ENCODE results near the gene RGCC.
"Not testable (repeated sequence)": the region's sequence is repeated elsewhere in the genome, so short reads cannot be mapped to it uniquely, and the experiment has no call there.

Gene RGCC

DNA sequence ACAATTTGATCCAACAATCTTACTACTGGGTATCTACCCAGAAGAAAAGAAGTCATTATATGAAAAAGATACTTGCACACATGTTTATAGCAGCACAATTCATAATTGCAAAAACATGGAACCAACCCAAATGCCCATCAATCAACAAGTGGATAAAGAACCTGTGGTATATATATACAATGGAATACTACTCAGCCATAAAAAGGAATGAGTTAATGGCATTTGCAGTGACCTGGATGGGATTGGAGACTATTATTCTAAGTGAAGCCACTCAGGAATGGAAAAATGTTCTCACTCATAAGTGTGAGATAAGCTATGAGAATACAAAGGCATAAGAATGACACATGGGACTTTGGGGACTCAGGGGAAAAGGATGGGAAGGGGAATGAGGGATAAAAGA lies 47.3 kb downstream of the RGCC start:
- not testable (repeated sequence) for H3K4me1 ChIP-seq (ENCODE audit: insufficient read depth, low read length); H3K27me3 ChIP-seq (ENCODE audit: control insufficient read depth in 1 of 2, insufficient read depth in 2 of 2, low read length in 2 of 2); H3K27ac ChIP-seq (ENCODE audit: low read depth, low read length); H3K9me3 ChIP-seq (ENCODE audit: low read length); H3K36me3 ChIP-seq (ENCODE audit: insufficient read depth, low read length); H3K4me3 ChIP-seq (ENCODE audit: low read depth in 1 of 2, low read length in 2 of 2); H3K9ac ChIP-seq (ENCODE audit: low read length)

DNA sequence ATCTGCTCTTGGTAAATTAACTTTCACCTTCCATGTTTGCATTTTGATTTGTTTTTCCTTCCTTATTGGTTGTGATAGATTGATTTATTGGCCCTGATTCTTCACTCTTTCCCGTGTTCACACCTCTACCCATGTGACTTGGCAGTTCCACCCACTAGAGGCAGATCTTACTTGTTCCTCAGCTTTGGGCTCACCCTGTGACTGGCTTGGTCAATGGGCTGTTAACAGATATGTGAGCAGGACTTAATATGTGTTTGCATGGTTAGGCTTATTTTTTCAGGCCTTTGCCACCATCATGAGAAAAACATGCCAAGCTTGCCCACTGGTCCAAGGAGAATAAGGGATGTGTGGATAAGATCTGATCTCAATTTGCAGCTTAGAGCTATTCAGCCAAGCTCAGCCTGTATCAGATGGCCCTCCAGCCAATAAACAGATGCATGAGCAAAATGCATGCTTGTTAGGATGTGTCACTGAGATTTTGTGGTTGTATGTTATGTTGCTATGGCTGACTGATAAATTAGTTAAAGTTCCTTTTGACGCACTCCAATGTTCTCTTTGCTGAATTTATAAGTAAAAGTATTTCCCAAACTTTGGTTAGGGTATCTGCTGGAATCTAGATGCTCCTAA lies 48.0 kb downstream of the RGCC start:
- Histone ChIP-seq H3K4me3 (ENCODE audit: low read depth in 1 of 2, low read length in 2 of 2) (no peak overlapping the region), H3K27me3 (ENCODE audit: control insufficient read depth in 1 of 2, insufficient read depth in 2 of 2, low read length in 2 of 2) (no peaks in the 10 kb centered on the region), H3K4me1 (ENCODE audit: insufficient read depth, low read length) (no peaks in the 10 kb centered on the region), H3K9me3 (ENCODE audit: low read length) (no peaks in the 10 kb centered on the region), H3K9ac (ENCODE audit: low read length) (no peak overlapping the region), H3K36me3 (ENCODE audit: insufficient read depth, low read length) (no peaks in the 10 kb centered on the region), H3K27ac (ENCODE audit: low read depth, low read length) (no peak overlapping the region)

DNA sequence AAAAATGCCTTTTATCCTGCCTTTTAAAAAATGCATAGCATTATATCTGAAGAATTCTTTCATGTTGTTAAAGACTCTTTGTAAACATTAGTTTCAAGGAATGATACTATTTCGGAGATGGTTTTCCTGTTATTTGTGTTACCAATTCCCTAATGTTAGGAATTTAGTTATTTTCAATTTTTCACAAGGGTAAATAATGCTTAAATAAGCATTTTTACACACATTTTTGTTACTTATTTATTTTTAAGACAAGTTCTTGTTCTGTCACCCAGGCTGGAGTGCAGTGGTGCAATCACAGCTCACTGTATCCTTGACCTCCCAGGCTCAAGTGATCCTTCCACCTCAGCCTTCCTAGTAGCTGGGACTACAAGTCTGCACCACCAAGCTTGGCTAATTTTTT lies 49.0 kb downstream of the RGCC start:
- no peak overlapping the region for H3K9ac ChIP-seq (ENCODE audit: low read length)
- no peak overlapping the region for H3K27ac ChIP-seq (ENCODE audit: low read depth, low read length)
- no peak overlapping the region for H3K4me3 ChIP-seq (ENCODE audit: low read depth in 1 of 2, low read length in 2 of 2)
- no peaks in the 10 kb centered on the region for H3K9me3 ChIP-seq (ENCODE audit: low read length)
- H3K27me3 ChIP-seq (ENCODE audit: control insufficient read depth in 1 of 2, insufficient read depth in 2 of 2, low read length in 2 of 2) = no peaks in the 10 kb centered on the region
- no peaks in the 10 kb centered on the region for H3K4me1 ChIP-seq (ENCODE audit: insufficient read depth, low read length)
- no peaks in the 10 kb centered on the region for H3K36me3 ChIP-seq (ENCODE audit: insufficient read depth, low read length)

DNA sequence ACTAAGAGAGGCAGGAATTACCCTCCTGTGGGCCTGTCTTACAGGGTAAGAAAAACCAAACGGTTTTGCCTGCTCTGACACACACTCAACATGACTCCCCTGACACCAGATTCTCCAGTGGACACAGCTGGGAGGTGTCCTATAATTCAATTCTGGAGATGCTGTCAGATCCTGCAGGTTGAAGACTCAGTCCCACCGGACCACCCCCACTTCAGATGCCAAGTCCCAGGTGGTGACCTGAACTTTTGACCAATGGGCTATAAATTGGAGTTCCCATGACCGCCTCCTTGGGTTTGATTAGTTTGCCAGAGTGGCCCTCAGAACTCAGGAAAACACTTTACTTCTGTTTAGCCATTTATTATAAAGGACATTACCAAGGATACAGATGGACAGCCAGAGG lies 52.6 kb downstream of the RGCC start:
- no peaks in the 10 kb centered on the region for H3K27me3 ChIP-seq (ENCODE audit: control insufficient read depth in 1 of 2, insufficient read depth in 2 of 2, low read length in 2 of 2)
- H3K4me1 ChIP-seq (ENCODE audit: insufficient read depth, low read length) = no peaks in the 10 kb centered on the region
- no peak overlapping the region for H3K27ac ChIP-seq (ENCODE audit: low read depth, low read length)
- H3K9me3 ChIP-seq (ENCODE audit: low read length) = no peaks in the 10 kb centered on the region
- no peak overlapping the region for H3K4me3 ChIP-seq (ENCODE audit: low read depth in 1 of 2, low read length in 2 of 2)
- H3K9ac ChIP-seq (ENCODE audit: low read length) = no peak overlapping the region
- no peaks in the 10 kb centered on the region for H3K36me3 ChIP-seq (ENCODE audit: insufficient read depth, low read length)

DNA sequence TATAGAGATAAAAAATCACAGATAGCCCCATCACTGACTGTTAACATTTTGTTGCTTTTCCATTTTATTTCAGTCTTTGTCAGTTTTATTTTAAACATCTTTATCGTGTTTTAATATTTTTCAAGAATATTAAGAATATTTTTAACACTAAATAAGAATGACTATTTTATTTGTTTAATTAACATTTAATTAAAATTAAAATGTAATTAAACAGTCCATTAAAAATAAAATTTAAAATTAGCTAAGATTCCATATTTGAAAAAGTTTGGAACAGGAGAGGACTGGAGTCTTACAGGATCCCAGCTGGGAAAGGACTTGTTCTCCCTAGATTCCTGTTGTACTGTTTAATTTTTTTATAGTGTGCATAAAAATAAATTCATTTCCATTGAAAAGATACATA lies 54.5 kb downstream of the RGCC start:
- Histone ChIP-seq H3K36me3 (ENCODE audit: insufficient read depth, low read length) (no peaks in the 10 kb centered on the region), H3K4me3 (ENCODE audit: low read depth in 1 of 2, low read length in 2 of 2) (no peak overlapping the region), H3K9ac (ENCODE audit: low read length) (no peak overlapping the region), H3K4me1 (ENCODE audit: insufficient read depth, low read length) (no peaks in the 10 kb centered on the region), H3K27me3 (ENCODE audit: control insufficient read depth in 1 of 2, insufficient read depth in 2 of 2, low read length in 2 of 2) (no peaks in the 10 kb centered on the region), H3K9me3 (ENCODE audit: low read length) (no peaks in the 10 kb centered on the region), H3K27ac (ENCODE audit: low read depth, low read length) (no peak overlapping the region)

DNA sequence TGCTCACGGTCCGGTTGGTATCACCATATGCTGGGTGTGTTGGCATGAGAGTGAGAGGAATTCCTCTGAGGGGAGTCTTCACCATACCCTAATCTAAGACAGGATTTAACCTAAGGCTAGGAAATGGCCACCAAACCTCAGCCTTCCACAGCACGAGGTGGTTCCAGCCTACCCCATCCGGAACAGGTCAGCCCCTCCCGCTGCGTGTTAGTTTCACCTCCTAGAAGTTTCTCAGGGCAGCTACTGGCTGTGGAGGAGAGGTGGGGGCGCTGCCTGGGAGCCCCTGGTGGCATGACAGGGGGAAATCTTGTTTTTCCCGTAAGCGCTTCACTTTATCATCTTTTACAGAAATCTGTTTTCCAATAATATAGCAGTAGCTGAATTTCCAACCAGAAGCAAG lies 55.1 kb downstream of the RGCC start:
- Histone ChIP-seq H3K4me3 (ENCODE audit: low read depth in 1 of 2, low read length in 2 of 2) (no peak overlapping the region), H3K27me3 (ENCODE audit: control insufficient read depth in 1 of 2, insufficient read depth in 2 of 2, low read length in 2 of 2) (no peaks in the 10 kb centered on the region), H3K36me3 (ENCODE audit: insufficient read depth, low read length) (no peaks in the 10 kb centered on the region), H3K4me1 (ENCODE audit: insufficient read depth, low read length) (no peaks in the 10 kb centered on the region), H3K27ac (ENCODE audit: low read depth, low read length) (no peak overlapping the region), H3K9me3 (ENCODE audit: low read length) (no peaks in the 10 kb centered on the region), H3K9ac (ENCODE audit: low read length) (no peak overlapping the region)

DNA sequence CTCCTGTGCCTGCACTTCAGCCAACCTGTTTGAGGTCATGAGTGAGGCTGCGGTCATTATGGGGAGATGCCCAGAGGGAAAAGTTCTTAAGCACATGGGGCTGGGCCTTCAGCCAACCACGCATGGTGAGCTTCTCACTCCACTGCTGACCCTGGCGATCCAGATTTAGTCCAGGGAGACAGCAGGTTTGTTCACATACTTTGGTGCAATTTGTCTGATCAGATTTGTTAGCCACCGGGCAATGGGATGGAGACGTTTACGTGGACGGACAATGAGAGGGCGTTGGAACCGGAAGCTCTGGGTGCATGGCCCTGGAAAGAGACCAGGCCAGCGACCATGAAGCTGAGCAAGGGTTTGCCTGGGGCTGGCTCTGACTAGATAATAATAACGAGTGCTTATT lies 56.2 kb downstream of the RGCC start:
- H3K36me3 ChIP-seq (ENCODE audit: insufficient read depth, low read length) = no peaks in the 10 kb centered on the region
- H3K27me3 ChIP-seq (ENCODE audit: control insufficient read depth in 1 of 2, insufficient read depth in 2 of 2, low read length in 2 of 2) = no peaks in the 10 kb centered on the region
- no peaks in the 10 kb centered on the region for H3K9me3 ChIP-seq (ENCODE audit: low read length)
- no peaks in the 10 kb centered on the region for H3K4me1 ChIP-seq (ENCODE audit: insufficient read depth, low read length)
- H3K4me3 ChIP-seq (ENCODE audit: low read depth in 1 of 2, low read length in 2 of 2) = no peak overlapping the region
- no peak overlapping the region for H3K27ac ChIP-seq (ENCODE audit: low read depth, low read length)
- H3K9ac ChIP-seq (ENCODE audit: low read length) = no peak overlapping the region

DNA sequence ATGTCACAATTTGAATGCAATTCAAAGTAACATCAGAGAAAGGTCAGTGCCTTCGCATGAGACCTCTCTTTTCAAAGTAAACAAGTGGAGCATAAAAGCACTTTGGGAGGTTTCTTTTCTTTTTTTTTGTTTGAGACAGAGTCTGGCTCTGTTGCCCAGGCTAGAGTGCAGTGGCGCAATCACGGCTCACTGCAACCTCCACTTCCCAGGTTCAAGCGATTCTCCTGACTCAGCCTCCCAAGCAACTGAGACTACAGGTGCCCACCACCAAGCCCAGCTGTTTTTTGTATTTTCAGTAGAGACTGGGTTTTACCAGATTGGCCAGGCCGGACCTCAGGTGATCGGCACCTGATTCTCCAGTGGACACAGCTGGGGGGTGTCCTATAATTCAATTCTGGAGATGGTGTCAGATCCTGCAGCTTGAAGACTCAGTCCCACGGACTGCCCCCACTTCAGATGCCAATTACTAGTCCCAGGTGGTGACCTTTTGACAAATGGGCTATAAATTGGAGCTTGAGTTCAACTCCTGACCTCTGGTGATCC lies 57.6 kb downstream of the RGCC start:
- H3K4me1 ChIP-seq (ENCODE audit: insufficient read depth, low read length) = no peaks in the 10 kb centered on the region

DNA sequence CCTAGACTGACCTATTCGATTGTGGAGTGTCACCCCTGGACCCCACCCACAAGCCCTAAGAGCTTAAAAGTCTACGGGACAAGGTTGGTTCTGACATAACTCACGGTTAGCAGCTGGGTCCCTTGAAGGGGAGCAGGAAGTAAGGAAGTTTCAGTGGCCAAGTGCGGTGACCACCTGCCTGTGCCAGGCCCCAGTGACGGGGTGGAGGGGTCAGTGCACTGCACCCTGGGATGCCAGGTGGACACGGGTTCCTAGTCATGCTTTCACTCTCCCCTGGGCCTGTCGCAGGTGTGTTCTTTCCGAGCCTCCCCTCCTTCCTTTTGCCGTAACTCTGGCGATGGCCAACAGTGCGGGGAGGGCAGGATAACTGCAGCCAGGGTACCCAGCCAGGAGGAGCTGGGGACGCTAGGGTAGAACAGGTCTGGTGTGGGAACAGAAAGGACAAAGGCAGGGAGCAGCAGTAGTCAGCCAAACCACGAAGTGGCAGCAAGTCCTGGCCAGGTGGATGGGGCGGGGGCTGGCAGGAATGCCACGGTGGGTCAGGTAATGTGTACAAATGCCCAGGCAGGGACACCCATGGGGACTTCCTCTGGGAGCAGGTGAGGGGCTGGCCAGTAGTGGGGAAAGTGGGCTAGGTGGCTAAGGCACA lies 58.3 kb downstream of the RGCC start:
- no peaks in the 10 kb centered on the region for H3K4me1 ChIP-seq (ENCODE audit: insufficient read depth, low read length)
- no peak overlapping the region for H3K4me3 ChIP-seq (ENCODE audit: low read depth in 1 of 2, low read length in 2 of 2)
- H3K27ac ChIP-seq (ENCODE audit: low read depth, low read length) = no peak overlapping the region
- H3K36me3 ChIP-seq (ENCODE audit: insufficient read depth, low read length) = no peaks in the 10 kb centered on the region
- H3K27me3 ChIP-seq (ENCODE audit: control insufficient read depth in 1 of 2, insufficient read depth in 2 of 2, low read length in 2 of 2) = no peaks in the 10 kb centered on the region
- no peaks in the 10 kb centered on the region for H3K9me3 ChIP-seq (ENCODE audit: low read length)
- H3K9ac ChIP-seq (ENCODE audit: low read length) = no peak overlapping the region

More for the DNA sequence above, 57.6 kb downstream of the RGCC start:
- Histone ChIP-seq H3K27me3 (ENCODE audit: control insufficient read depth in 1 of 2, insufficient read depth in 2 of 2, low read length in 2 of 2) (no peaks in the 10 kb centered on the region), H3K27ac (ENCODE audit: low read depth, low read length) (no peak overlapping the region), H3K4me3 (ENCODE audit: low read depth in 1 of 2, low read length in 2 of 2) (no peak overlapping the region), H3K36me3 (ENCODE audit: insufficient read depth, low read length) (no peaks in the 10 kb centered on the region), H3K9me3 (ENCODE audit: low read length) (no peaks in the 10 kb centered on the region), H3K9ac (ENCODE audit: low read length) (no peak overlapping the region)

DNA sequence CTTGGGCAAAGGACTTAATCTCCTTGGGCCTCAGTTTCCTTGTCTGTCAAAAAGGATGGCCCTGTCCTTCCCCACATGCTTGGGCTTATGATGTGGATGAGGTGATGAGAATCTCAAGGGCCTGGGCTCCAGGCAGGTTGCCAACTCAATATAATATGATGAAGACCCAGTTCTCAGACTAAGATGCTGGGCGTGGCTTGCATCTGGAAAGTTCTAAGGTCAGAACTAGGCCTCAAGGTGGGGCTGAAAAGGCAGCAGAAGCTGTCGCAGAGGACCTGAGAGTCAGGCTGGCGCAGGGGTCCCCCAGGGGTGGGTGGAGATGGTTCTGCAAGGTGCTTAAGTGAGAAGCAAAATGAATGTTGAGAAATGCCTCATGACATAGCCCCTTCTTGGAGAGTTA lies 58.8 kb downstream of the RGCC start:
- Histone ChIP-seq H3K27ac (ENCODE audit: low read depth, low read length) (no peak overlapping the region), H3K27me3 (ENCODE audit: control insufficient read depth in 1 of 2, insufficient read depth in 2 of 2, low read length in 2 of 2) (no peaks in the 10 kb centered on the region), H3K4me1 (ENCODE audit: insufficient read depth, low read length) (no peaks in the 10 kb centered on the region), H3K9ac (ENCODE audit: low read length) (no peak overlapping the region), H3K36me3 (ENCODE audit: insufficient read depth, low read length) (no peaks in the 10 kb centered on the region), H3K9me3 (ENCODE audit: low read length) (no peaks in the 10 kb centered on the region), H3K4me3 (ENCODE audit: low read depth in 1 of 2, low read length in 2 of 2) (no peak overlapping the region)

DNA sequence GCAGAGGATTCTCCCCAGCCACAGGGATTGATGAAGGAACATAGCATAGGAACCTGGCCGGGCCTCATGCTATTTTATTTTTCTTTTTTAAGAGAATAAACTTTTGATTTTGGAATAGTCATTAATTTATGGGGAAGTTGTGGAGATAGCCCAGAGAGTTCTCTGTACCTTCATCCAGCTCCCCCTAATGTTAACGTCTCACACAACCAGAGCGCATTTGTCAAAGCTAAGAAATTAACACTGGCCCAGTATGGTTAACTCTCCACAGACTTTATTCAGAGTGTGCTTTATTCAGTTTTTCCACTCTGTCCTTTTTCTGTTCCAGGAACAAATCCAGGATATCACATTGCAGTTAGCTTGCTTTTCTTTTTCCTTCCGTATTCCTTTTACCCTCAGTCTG lies 59.4 kb downstream of the RGCC start:
- H3K27me3 ChIP-seq (ENCODE audit: control insufficient read depth in 1 of 2, insufficient read depth in 2 of 2, low read length in 2 of 2) = no peaks in the 10 kb centered on the region
- no peak overlapping the region for H3K27ac ChIP-seq (ENCODE audit: low read depth, low read length)
- H3K9me3 ChIP-seq (ENCODE audit: low read length) = no peaks in the 10 kb centered on the region
- H3K36me3 ChIP-seq (ENCODE audit: insufficient read depth, low read length) = no peaks in the 10 kb centered on the region
- no peak overlapping the region for H3K4me3 ChIP-seq (ENCODE audit: low read depth in 1 of 2, low read length in 2 of 2)
- H3K9ac ChIP-seq (ENCODE audit: low read length) = no peak overlapping the region
- H3K4me1 ChIP-seq (ENCODE audit: insufficient read depth, low read length) = no peaks in the 10 kb centered on the region
